GM23338 (cell line): ENCODE data around the gene CLDN1.

ENCODE experiments used
- CREB1 ChIP-seq: fragments of 250-450 bp; sonication (Bioruptor Pico); IDR thresholded peaks from 2 replicates; pipeline ENCODE4 v1.5.0; 2020; ENCODE audit warnings: low read depth, mild to moderate bottlenecking, moderate library complexity
- CTCF ChIP-seq, 2 experiments: fragments of 200-600 bp in 1 of 2; sonication (generic) in 1 of 2; conservative IDR thresholded peaks; 2 replicates each; pipeline versions ENCODE4 v1.5.1 to v1.6.1; 2016 to 2017; ENCODE audit warnings: antibody characterized with exemption in 2 of 2, low read depth in 2 of 2, mild to moderate bottlenecking in 2 of 2, moderate library complexity in 1 of 2
- ETS1 ChIP-seq: IDR thresholded peaks from 2 replicates; pipeline ENCODE4 v1.6.1; 2016; ENCODE audit warnings: antibody characterized with exemption
- EZH2 ChIP-seq: fragments of 200-600 bp; sonication (generic); IDR thresholded peaks from one replicate; pipeline ENCODE4 v1.8.0; 2017; ENCODE audit warnings: antibody characterized with exemption, mild to moderate bottlenecking, low read depth; ENCODE audit not compliant: unreplicated experiment
- EZH2phosphoT487 ChIP-seq: fragments of 200-600 bp; sonication (generic); IDR thresholded peaks from one replicate; pipeline ENCODE4 v1.8.1; 2018; ENCODE audit warnings: antibody characterized with exemption; ENCODE audit not compliant: unreplicated experiment
- JUNB ChIP-seq: IDR thresholded peaks from one replicate; pipeline ENCODE4 v1.6.1; 2016; ENCODE audit warnings: antibody characterized with exemption; ENCODE audit not compliant: unreplicated experiment
- NANOG ChIP-seq: IDR thresholded peaks from 2 replicates; pipeline ENCODE4 v1.6.1; 2016; ENCODE audit warnings: antibody characterized with exemption, borderline replicate concordance
- POLR2AphosphoS5 ChIP-seq: IDR thresholded peaks from 2 replicates; pipeline ENCODE4 v1.6.1; 2016; ENCODE audit warnings: antibody characterized with exemption, low read depth
- REST ChIP-seq: IDR thresholded peaks from one replicate; pipeline ENCODE4 v1.6.1; 2018; ENCODE audit warnings: antibody characterized with exemption; ENCODE audit not compliant: unreplicated experiment
- STAT1 ChIP-seq: IDR thresholded peaks from one replicate; pipeline ENCODE4 v1.6.1; 2016; ENCODE audit warnings: antibody characterized with exemption; ENCODE audit not compliant: unreplicated experiment

- TF ChIP-seq POLR2AphosphoS5 (no peak), CTCF (conservative IDR thresholded peaks at IDR 0.05; ENCODE audit: low read depth in 2 of 2) (no peak), REST (no peak), EZH2phosphoT487 (no peak), EZH2 (no peak), CREB1 (no peak), JUNB (no peak), STAT1 (no peak), NANOG (no peak), ETS1 (no peak)
Measured at GRCh38 chr3:190302212-190302867, 19.9 kb downstream of the CLDN1 start.
